Renal pelvis (tissue), 4 donors: ENCODE measurements around the gene PRKAG2. TPM values are rescaled to one million over a fixed set of nuclear protein-coding genes. Genes with fewer than 3 reads are reported as not detected.
A peak's percentile ranks its signal among the peaks of the same experiment; 100 is the strongest.

ENCODE experiments used
- DNase-seq: peaks from one replicate; pipeline ENCODE4 v3.0.0-alpha.2; 2013
- polyA plus RNA-seq, 3 donors: library from polyadenylated mRNA; unstranded; fragments of 120-200 nt; gene quantifications; one replicate each; pipeline ENCODE4 v1.2.1, GENCODE V29; 2013; ENCODE audit not compliant: insufficient read length in 3 of 3

The PRKAG2 gene
- polyA plus RNA-seq, 3 donors, result 26.3 to 40.0 (median 39.7) TPM

GRCh38 chr7:151697515-151697895 is 179.4 kb downstream of the PRKAG2 start:
- no peak for DNase-seq

- DNase-seq, result no peak
Measured at GRCh38 chr7:151696721-151697514, 180.0 kb downstream of the PRKAG2 start.

DNA sequence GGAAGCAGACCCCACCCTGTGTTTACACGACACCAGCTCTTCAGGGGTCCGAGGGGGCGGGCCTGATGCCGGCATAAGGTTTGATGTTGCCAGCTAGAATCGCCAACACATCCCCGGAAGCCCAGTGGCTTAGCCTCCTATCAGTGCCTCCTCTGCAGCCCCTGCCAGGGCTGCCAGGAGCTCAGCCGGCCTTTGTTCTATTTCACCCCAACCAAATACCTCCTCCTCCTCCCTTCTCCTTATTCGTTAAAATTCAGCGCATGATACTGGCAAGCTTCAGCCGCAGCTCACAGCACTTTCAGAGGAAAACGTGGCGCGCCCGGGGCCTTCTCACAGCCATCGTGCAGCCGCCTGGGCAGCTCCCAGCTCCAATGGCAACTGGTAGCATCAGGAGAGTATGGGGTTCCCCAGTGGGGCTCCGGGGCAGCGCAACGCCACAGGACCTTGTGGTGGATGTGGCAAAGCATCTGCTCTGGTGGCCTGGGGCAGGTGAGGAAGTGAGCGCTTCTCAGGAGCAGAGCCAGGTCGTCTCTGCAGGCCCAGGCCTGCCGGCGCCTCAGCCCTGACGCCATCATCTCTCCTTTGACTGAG is 180.9 kb downstream of the PRKAG2 start:
- no peak for DNase-seq

- no peak for DNase-seq
Measured at GRCh38 chr7:151694828-151695580, 181.9 kb downstream of the PRKAG2 start.

GRCh38 chr7:151694441-151694827 is 182.5 kb downstream of the PRKAG2 start:
- DNase-seq, result no peak

GRCh38 chr7:151693140-151693539 is 183.8 kb downstream of the PRKAG2 start:
- DNase-seq, result no peak

- DNase-seq, result no peak
Measured at GRCh38 chr7:151692721-151693120, 184.2 kb downstream of the PRKAG2 start.

DNA sequence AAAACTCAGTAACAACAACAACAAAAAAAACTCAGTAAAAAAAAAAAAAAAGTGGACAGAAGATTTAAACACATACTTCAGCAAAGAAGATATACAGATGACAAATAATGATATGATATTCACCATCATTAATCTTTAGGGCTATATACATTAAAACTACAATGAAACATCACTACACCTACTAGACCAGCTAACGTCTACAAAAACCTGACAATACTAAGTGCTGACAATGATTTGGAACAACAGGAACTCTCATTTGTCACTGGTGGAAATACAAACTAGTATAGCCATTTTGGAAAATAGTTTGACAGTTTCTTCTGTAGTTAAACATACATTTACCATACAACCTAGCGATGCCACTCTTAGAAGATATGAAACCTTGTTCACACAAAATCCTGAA is 185.5 kb downstream of the PRKAG2 start:
- no peak for DNase-seq

DNA sequence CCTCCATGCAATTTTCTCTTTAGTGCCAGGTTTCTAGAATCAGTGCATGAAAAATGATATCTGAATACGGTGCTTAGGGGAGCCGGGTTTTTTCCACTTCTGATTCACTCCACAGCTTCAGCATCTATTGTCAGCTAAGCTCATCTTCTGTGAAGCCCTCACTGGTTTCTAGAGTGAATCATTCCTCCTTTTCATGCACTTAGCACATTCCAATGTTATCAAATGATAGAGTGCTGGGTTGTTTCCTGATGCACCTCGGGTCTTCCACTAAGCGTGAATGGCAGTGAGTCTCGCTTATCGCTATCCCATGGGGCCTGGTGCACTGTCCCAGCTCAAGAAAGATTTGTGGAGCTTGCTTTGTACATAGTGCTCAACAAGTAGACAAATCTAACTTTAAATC is 186.3 kb downstream of the PRKAG2 start:
- DNase-seq, result no peak

GRCh38 chr7:151689196-151689971 is 187.5 kb downstream of the PRKAG2 start:
- no peak for DNase-seq

DNA sequence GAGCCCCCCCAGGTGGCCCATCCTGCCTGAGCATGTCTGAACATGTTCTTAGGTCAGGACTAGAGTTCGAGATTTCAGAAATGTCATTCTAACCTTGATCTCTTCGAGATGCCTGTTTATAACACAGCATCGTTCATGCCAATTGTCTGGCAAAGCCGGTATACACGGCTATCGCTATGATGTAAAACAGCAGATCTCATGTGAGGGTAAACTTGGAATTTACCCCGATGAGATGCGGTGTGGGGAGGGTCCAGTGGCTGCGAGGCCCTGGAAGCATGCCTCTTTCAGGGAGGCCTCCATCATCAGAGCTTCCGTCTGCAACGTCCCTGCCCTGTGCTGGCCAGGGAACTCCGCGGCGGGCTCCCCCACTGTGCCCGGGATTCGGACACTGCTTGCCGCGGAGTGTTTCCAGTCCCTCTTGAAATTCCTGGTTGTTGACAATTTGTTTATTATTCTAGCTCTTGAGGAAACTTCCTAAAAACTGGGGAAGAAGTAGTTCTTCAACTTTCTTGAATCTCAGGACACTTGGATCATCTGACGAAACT is 188.6 kb downstream of the PRKAG2 start:
- no peak for DNase-seq

GRCh38 chr7:151687523-151688235 is 189.2 kb downstream of the PRKAG2 start:
- peak; percentile 69 for DNase-seq

- DNase-seq, result no peak
Measured at GRCh38 chr7:151686826-151687225, 190.1 kb downstream of the PRKAG2 start.

DNA sequence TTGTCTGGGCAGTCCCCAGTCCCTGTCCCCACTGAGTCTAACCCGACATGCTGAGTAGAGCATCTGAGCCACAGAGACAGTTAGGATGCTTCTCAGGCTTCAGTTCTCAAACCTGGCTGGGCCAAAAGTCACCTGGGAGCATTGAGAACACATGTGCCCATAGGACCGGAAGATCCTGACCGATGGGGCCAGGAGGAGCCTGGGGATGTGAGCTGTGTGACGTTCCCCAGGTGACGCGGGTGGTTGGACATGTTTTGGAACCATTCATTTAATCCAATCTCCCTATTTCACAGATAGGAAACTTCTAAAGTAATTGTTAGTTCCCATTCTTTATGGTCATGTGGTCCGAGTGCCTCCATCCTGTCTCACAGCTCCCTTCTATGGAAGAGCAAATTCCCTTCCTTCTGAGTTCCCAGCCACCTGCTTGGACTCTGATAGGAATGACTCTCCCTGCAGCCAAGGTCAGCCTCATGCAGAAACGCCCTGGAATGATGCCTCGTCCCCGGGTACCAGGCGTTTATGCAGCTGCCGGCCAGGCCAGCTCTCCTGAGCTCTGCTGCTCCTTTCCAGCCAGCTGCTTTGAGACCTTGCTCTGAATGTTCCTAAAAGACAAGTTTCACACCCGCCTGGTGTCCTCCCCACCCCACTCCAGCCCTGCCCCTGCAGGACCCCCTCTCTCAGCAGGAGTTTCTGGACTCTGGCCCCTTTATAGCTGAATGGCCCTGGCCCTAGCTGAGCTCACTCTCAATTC is 190.7 kb downstream of the PRKAG2 start:
- DNase-seq, result no peak

- DNase-seq, result no peak
Measured at GRCh38 chr7:151684408-151685175, 192.3 kb downstream of the PRKAG2 start.

GRCh38 chr7:151683615-151684407 is 193.1 kb downstream of the PRKAG2 start:
- no peak for DNase-seq

- no peak for DNase-seq
Measured at GRCh38 chr7:151682831-151683614, 193.9 kb downstream of the PRKAG2 start.

DNA sequence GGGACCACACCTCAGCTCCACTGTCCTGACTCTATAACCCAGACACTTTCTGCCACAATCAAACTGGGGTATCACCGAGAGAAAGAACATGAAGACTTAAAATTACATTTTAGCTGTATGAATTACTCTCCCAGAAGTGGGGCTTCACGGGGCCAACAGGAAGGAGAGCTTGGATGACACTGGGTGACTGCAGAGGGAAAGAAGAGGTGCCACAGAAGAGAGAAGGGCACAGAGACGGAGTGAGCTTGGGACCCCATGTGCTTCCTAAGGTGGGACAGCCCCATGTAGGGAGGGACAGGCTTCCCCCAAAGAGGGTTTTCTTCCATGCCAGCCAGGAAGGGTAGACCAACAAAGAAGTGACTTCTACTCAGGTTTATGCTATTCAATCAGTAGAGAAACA is 195.2 kb downstream of the PRKAG2 start:
- DNase-seq, result no peak
